Prostate gland (tissue), 2 donors: ENCODE data around the gene PHAF1. TPM values are rescaled to one million over a fixed set of nuclear protein-coding genes. Genes with fewer than 3 reads are reported as not detected.
A peak's percentile ranks its signal among the peaks of the same experiment; 100 is the strongest.

ENCODE experiments used
- DNase-seq: peaks from one replicate; pipeline ENCODE4 v3.0.0-alpha.2; 2019; ENCODE audit warnings: low spot score
- H3K27ac ChIP-seq, 2 donors: fragments of 200-600 bp; sonication (generic); 2 replicates each; pipeline ENCODE4 v1.5.1; 2017 to 2019
- H3K27me3 ChIP-seq: fragments of 200-600 bp; sonication (generic); replicated peaks from 2 replicates; pipeline ENCODE4 v1.5.1; 2019; ENCODE audit not compliant: insufficient read depth
- H3K36me3 ChIP-seq, 2 donors: fragments of 200-600 bp; sonication (generic); 1 replicate in 1 of 2; 2 replicates in 1 of 2; pipeline versions ENCODE4 v1.5.1 to v1.8.1; 2017 to 2019
- H3K4me1 ChIP-seq: fragments of 200-600 bp; sonication (generic); replicated peaks from 2 replicates; pipeline ENCODE4 v1.5.1; 2019
- H3K4me3 ChIP-seq, 2 donors: fragments of 200-600 bp; sonication (generic); 2 replicates each; pipeline ENCODE4 v1.5.1; 2017 to 2019
- H3K9me3 ChIP-seq: fragments of 200-600 bp; sonication (generic); 2 replicates; pipeline ENCODE4 v1.5.1; 2017
- POLR2A ChIP-seq: fragments of 450-650 bp; IDR thresholded peaks from one replicate; pipeline ENCODE4 v1.6.1; 2016; ENCODE audit warnings: antibody characterized with exemption, mild to moderate bottlenecking
- POLR2AphosphoS5 ChIP-seq: sonication (generic); formaldehyde crosslinking; IDR thresholded peaks from one replicate; pipeline ENCODE4 v1.6.1; 2017; ENCODE audit warnings: antibody characterized with exemption
- WGBS: methylation state at CpG from one replicate; pipeline ENCODE4 v1.1.5; 2018; 5-methylcytosine and 5-hydroxymethylcytosine counted together
- intact Hi-C: fragments of 100-400 bp; cut with DNase I; formaldehyde crosslinking; loops from one replicate; pipeline ENCODE4 v1.14.2; 2022
- total RNA-seq, 2 donors: library from RNA; depleted of rRNA; stranded (reverse); fragments of >200 nt; gene quantifications; one replicate each; pipeline ENCODE4 v1.1.0, GENCODE V29; 2016
- TF ChIP-seq, protein P1 (sequence below), 4 experiments: fragments of 200-600 bp in 2 of 4; fragments of 450-650 bp in 2 of 4; sonication (generic) in 2 of 4; IDR thresholded peaks; 1 replicate in 3 of 4; 2 replicates in 1 of 4; pipeline ENCODE4 v1.5.1; 2016 to 2019; ENCODE audit warnings: antibody characterized with exemption in 4 of 4, mild to moderate bottlenecking in 2 of 4, moderate library complexity in 2 of 4

PHAF1 gene
- total RNA-seq, 2 donors from 2014 or later = 30.1 to 31.9 TPM

DNA sequence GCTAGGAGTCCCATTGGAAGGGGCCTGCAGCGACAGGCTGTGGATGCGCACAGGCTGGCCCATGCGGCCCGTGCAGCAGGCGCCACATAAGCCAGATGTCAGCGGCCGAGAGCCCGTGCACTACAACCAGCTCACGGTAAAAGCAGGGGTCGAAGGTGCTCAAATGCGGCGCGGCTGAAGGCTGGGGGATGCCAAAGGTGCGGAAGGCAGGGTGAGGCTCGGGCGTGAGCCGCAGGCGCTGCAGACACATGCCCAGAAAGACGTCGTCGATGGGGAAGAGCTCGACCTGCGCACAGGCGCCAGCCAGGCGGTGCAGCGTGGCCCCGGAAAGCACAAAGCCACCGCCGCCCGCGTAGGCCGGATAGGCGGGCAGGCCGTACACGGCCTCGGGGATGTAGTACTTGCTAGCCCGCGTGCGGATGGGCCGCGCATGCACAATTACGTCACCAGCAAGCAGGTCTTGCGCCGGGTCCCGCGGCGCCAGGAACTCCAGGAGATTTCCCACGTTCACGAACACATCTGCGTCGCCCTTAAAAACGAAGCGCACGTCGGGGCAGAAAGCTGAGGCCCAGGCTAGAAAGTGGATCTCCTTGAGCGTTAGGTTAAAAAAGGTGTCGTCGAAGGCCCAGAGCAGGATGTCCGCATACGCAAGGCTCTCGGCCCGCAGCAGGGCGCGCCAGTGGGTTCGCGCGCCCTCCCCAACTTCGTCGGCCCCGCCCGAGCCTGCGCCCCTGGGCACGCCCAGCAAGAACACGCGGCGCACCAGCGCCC, 39.7 kb downstream of the PHAF1 start:
- no peak for DNase-seq
- H3K36me3 ChIP-seq = peaks cover 0 to 3% of the 10 kb centered on the region in 2 donors
- H3K27ac ChIP-seq = peak overlapping the region in 1 of 2 donors; percentile 83
- no peak for TF ChIP-seq POLR2AphosphoS5
- TF ChIP-seq, protein P1, sequence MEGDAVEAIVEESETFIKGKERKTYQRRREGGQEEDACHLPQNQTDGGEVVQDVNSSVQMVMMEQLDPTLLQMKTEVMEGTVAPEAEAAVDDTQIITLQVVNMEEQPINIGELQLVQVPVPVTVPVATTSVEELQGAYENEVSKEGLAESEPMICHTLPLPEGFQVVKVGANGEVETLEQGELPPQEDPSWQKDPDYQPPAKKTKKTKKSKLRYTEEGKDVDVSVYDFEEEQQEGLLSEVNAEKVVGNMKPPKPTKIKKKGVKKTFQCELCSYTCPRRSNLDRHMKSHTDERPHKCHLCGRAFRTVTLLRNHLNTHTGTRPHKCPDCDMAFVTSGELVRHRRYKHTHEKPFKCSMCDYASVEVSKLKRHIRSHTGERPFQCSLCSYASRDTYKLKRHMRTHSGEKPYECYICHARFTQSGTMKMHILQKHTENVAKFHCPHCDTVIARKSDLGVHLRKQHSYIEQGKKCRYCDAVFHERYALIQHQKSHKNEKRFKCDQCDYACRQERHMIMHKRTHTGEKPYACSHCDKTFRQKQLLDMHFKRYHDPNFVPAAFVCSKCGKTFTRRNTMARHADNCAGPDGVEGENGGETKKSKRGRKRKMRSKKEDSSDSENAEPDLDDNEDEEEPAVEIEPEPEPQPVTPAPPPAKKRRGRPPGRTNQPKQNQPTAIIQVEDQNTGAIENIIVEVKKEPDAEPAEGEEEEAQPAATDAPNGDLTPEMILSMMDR (IDR thresholded peaks at IDR 0.05) = no peak
- no peak for TF ChIP-seq POLR2A
- no peaks in the 10 kb centered on the region for H3K9me3 ChIP-seq
- intact Hi-C loops = loop anchor here (5.0 kb wide), 2 partner anchors 37 to 197 kb away; no protein-coding TSS in a partner anchor
- H3K27me3 ChIP-seq = no peaks in the 10 kb centered on the region
- no peak overlapping the region for H3K4me3 ChIP-seq
- WGBS = 69% methylated on average over 77 of the region's 77 CpGs
- no peaks in the 10 kb centered on the region for H3K4me1 ChIP-seq

DNA sequence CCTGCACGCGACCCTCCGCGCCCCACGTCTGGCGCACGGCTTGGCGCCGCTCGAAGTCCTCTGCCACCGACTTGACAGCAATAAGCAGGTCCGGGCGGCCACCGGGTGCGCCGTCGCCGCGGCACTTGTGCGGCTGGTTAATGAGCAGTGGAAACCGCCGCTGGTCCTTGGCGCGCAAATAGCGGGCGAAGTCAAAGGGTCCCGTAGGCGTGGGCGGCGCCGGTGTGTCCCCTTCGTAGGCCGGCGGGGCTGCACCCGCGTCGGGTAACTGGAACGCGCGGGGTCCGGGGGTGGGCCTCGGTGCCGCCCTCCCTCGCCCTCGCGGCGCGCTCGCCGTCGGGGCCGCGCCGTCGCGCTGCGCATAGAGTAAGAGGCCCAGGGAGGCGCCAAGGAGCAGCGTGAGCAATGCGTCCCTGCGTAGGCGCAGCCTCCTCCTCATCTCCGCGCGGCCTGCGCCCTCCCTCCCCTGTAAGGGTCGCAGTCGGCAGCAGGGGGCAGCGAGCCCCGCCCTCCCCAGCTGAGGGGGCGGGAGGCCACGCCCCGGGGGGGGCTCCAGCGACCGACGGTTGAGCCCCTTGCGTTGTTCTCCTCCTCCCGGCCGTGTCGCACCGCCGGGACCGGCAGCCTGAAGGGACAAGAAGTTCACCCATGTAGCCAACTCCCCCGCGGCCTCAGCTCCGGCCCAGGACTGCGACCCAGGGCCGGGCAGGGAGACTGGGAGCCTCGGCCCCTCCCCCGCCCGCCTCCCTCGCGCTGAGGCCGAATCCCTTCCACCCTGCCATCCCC, 40.5 kb downstream of the PHAF1 start:
- 10% methylated on average over 41 of the region's 94 CpGs for WGBS
- Histone ChIP-seq H3K27me3 (no peaks in the 10 kb centered on the region), H3K9me3 (no peaks in the 10 kb centered on the region), H3K4me3 (peak overlapping the region; percentile 64 to 68), H3K27ac (peak overlapping the region; percentile 83 to 91), H3K4me1 (no peaks in the 10 kb centered on the region), H3K36me3 (no peaks in the 10 kb centered on the region)
- TF ChIP-seq POLR2A (no peak), POLR2AphosphoS5 (no peak)
- TF ChIP-seq, protein P1 (IDR thresholded peaks at IDR 0.05) = no peak
- DNase-seq = no peak
- intact Hi-C loops = loop anchor here (5.0 kb wide), 1 partner anchor 198 kb away; no protein-coding TSS in a partner anchor

DNA sequence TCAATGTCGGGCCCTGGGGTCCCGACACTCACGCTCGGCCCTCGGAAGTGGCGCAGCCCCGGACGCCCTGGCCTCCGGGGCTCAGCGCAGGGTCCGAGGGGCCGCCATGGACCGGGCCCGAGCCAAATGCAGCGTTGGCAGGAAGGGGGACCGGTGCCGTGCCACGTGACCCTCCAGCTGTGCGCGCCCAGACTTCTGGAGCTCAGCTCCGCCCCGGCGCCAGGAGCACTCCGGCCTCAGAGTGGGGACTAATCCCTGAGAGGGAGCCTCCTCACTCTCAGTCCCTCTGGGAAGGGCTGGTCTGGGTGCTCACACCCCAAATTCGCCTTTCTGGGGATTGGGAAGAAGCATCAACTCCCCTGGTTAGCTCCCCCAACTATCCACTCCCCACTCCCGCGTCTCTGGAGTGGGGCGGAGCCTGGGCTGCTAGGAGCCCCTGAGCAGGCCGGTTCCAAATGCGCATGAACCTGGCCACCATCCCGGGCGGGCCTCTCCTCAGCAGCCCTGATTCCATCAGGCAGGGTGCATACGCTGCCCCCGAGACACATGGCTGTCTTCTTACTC, 41.2 kb downstream of the PHAF1 start, which contains the start of gene B3GNT9:
TSS of gene B3GNT9 (minus strand) at position 166 of the 564 bp plus-strand sequence. CDS start 513 bp downstream, outside the sequence.
- under 1% methylated on average over 33 of the region's 34 CpGs for WGBS
- DNase-seq = peak; percentile 72
- H3K9me3 ChIP-seq = no peaks in the 10 kb centered on the region
- H3K27ac ChIP-seq = peak within 1 kb of the TSS; percentile 83 to 91
- TF ChIP-seq POLR2AphosphoS5 = peak; percentile 56
- TF ChIP-seq POLR2A = no peak
- no peaks in the 10 kb centered on the region for H3K27me3 ChIP-seq
- H3K4me3 ChIP-seq = peak within 1 kb of the TSS; percentile 64 to 68
- intact Hi-C loops = loop anchor here (5.0 kb wide), 1 partner anchor 199 kb away; no protein-coding TSS in a partner anchor
- peaks cover 5% of the 10 kb centered on the region for H3K4me1 ChIP-seq
- H3K36me3 ChIP-seq = no peaks in the 10 kb centered on the region

DNA sequence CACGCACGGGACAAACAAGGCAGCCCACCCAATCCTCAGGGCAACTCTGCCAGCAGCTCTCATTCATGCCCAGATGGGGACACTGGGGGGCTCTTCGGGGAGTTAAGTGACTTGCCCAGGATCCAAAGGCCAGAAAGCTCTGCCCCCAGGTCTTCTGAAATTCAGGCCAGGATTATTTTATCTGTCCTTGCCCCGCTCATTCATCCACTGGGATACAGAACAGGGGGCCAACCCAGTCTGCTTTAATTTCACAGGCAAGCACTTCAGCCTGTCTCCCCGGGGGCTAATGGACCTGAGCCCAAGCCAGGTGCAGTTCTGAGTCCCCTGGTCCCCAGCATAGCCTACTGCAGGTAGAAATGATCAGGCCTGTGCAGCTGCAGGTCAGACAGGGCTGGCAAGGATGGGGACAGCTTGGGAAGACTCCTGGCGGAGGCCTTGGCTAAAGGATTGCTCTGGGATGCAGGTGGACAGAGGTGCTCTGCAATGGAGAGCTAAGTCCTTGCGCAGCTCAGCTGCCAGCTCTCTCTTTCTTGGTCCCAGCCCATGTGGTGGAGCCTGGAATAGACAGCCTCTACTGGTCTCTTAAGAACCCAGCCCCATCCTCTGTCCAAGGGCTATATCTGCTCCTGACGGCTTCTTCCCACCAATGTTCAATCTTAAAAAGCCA, 41.8 kb downstream of the PHAF1 start:
- no peak for DNase-seq
- TF ChIP-seq, protein P1 (IDR thresholded peaks at IDR 0.05) = no peak
- no peak for TF ChIP-seq POLR2AphosphoS5
- TF ChIP-seq POLR2A = no peak
- H3K27me3 ChIP-seq = no peaks in the 10 kb centered on the region
- H3K36me3 ChIP-seq = no peaks in the 10 kb centered on the region
- peak overlapping the region; percentile 83 to 91 for H3K27ac ChIP-seq
- 49% methylated on average over 8 of the region's 8 CpGs for WGBS
- peaks cover 5% of the 10 kb centered on the region for H3K4me1 ChIP-seq
- no peak overlapping the region for H3K4me3 ChIP-seq
- intact Hi-C loops = loop anchor here (5.0 kb wide), 1 partner anchor 199 kb away; no protein-coding TSS in a partner anchor
- no peaks in the 10 kb centered on the region for H3K9me3 ChIP-seq
